SK-N-SH treated with all-trans-retinoic acid at 6 μM for 48 hours (cell line): Measurements from ENCODE around the gene CD59.

Source experiments
- GLIS3 ChIP-seq: fragments of 250-450 bp; sonication (Bioruptor Pico); IDR thresholded peaks from 2 replicates; pipeline ENCODE4 v1.5.0; 2020; ENCODE audit warnings: mild to moderate bottlenecking, moderate library complexity
- RARB ChIP-seq: fragments of 250-450 bp; sonication (Bioruptor Pico); IDR thresholded peaks from 2 replicates; pipeline ENCODE4 v1.8.0; 2021; ENCODE audit warnings: mild to moderate bottlenecking, moderate library complexity
- ZFP30 ChIP-seq: fragments of 450-650 bp; formaldehyde crosslinking; IDR thresholded peaks from 2 replicates; pipeline ENCODE4 v1.5.0; 2022; ENCODE audit warnings: mild to moderate bottlenecking, moderate library complexity
- ZNF70 ChIP-seq: fragments of 450-650 bp; formaldehyde crosslinking; IDR thresholded peaks from 2 replicates; pipeline ENCODE4 v1.5.0; 2020; ENCODE audit warnings: mild to moderate bottlenecking, moderate library complexity

DNA sequence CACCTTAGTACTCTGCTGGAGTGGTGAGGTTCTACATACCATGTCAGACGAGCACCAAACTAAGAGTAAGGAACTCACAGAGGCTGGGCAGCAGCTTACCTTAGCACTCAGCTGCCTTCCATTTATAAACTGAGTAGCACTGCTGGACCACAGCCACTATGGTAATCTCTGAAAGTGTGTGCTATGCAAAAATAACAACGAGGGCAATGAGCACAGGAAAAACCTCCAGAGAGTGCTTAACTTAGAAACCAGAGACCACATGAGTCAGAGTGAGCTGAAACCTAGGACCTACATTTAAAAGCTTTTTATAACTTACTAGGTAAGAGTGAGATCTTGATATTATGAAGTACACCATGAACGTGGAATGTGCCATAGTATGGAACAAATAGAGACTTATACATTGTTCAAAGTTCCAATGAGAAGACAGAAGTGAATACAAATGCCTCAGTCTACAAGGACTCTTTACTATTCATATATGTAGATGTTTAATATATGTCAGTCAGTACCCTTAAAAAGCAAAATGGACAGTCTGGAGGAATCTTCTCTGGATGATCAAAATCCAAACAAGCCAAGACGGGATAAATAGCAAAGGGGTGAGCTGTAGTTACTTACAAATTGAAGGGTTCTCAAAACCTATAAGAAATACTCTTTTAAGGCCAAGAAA, 17.2 kb upstream of the CD59 start:
- TF ChIP-seq ZNF70 (CRISPR knock-in tag) (no peak), ZFP30 (CRISPR knock-in tag) (no peak), GLIS3 (CRISPR knock-in tag) (no peak), RARB (CRISPR knock-in tag) (no peak)
